Stomach (tissue), 4 donors: ENCODE data around the gene LRRC7.

Experiments
- EP300 ChIP-seq: sonication (generic); formaldehyde crosslinking; IDR thresholded peaks from one replicate; pipeline ENCODE4 v1.6.1; 2017; ENCODE audit warnings: antibody characterized with exemption
- POLR2A ChIP-seq, 4 donors: fragments of 450-650 bp; IDR thresholded peaks; one replicate each; pipeline ENCODE4 v1.6.1; 2016; ENCODE audit warnings: antibody characterized with exemption in 4 of 4, control low read depth in 2 of 4, mild to moderate bottlenecking in 1 of 4, moderate library complexity in 1 of 4
- POLR2AphosphoS5 ChIP-seq, 3 donors: sonication (generic); formaldehyde crosslinking; IDR thresholded peaks; one replicate each; pipeline ENCODE4 v1.6.1; 2016; ENCODE audit warnings: antibody characterized with exemption in 3 of 3
- TF ChIP-seq, protein P1 (sequence below), 7 experiments: fragments of 450-650 bp in 4 of 7; fragments of 200-600 bp in 3 of 7; sonication (generic) in 3 of 7; IDR thresholded peaks; one replicate each; pipeline ENCODE4 v1.5.1; 2016 to 2019; ENCODE audit warnings: antibody characterized with exemption in 7 of 7, control low read depth in 2 of 7, mild to moderate bottlenecking in 1 of 7

GRCh38 chr1:69919922-69920273 lies 352.2 kb downstream of the LRRC7 start:
- TF ChIP-seq POLR2A (IDR thresholded peaks at IDR 0.05) (no peak), EP300 (no peak), POLR2AphosphoS5 (IDR thresholded peaks at IDR 0.05) (no peak)
- TF ChIP-seq, protein P1, sequence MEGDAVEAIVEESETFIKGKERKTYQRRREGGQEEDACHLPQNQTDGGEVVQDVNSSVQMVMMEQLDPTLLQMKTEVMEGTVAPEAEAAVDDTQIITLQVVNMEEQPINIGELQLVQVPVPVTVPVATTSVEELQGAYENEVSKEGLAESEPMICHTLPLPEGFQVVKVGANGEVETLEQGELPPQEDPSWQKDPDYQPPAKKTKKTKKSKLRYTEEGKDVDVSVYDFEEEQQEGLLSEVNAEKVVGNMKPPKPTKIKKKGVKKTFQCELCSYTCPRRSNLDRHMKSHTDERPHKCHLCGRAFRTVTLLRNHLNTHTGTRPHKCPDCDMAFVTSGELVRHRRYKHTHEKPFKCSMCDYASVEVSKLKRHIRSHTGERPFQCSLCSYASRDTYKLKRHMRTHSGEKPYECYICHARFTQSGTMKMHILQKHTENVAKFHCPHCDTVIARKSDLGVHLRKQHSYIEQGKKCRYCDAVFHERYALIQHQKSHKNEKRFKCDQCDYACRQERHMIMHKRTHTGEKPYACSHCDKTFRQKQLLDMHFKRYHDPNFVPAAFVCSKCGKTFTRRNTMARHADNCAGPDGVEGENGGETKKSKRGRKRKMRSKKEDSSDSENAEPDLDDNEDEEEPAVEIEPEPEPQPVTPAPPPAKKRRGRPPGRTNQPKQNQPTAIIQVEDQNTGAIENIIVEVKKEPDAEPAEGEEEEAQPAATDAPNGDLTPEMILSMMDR (IDR thresholded peaks at IDR 0.05): no peak
